Adrenal gland (tissue), 12 donors: ENCODE results near the gene TBC1D2B. TPM values are rescaled to one million over a fixed set of nuclear protein-coding genes. Genes with fewer than 3 reads are reported as not detected.
"Not testable (repeated sequence)": the region's sequence is repeated elsewhere in the genome, so short reads cannot be mapped to it uniquely, and the experiment has no call there.

Source experiments
- DNase-seq, 7 donors: peaks; one replicate each; pipeline ENCODE4 v3.0.0-alpha.2; 2019 to 2020
- H3K27ac ChIP-seq, 5 donors: fragments of 200-600 bp; sonication (generic) in 4 of 5; 1 replicate in 3 of 5; 2 replicates in 2 of 5; pipeline versions ENCODE4 v1.5.1 to v1.8.0; 2016 to 2020; ENCODE audit warnings: mild to moderate bottlenecking in 1 of 5
- H3K27me3 ChIP-seq: fragments of 200-600 bp; 2 replicates; pipeline ENCODE4 v1.8.0; 2021
- H3K36me3 ChIP-seq, 2 donors: fragments of 200-600 bp; replicated peaks in 1 of 2; 1 replicate in 1 of 2; 2 replicates in 1 of 2; pipeline versions ENCODE4 v1.5.1 to v1.8.0; 2018 to 2022
- H3K4me1 ChIP-seq, 2 donors: fragments of 200-600 bp; replicated peaks in 1 of 2; 1 replicate in 1 of 2; 2 replicates in 1 of 2; pipeline versions ENCODE4 v1.5.1 to v1.8.0; 2018 to 2021
- H3K4me3 ChIP-seq, 4 donors: fragments of 200-600 bp; sonication (generic) in 3 of 4; one replicate each; pipeline ENCODE4 v1.5.1; 2016 to 2018
- H3K9me3 ChIP-seq, 3 donors: fragments of 200-600 bp; sonication (generic) in 1 of 3; replicated peaks in 1 of 3; 1 replicate in 2 of 3; 2 replicates in 1 of 3; pipeline versions ENCODE4 v1.5.1 to v1.8.0; 2016 to 2021
- CTCF ChIP-seq, 6 experiments: fragments of 450-650 bp in 4 of 6; fragments of 200-600 bp in 2 of 6; sonication (generic) in 1 of 6; IDR thresholded peaks; 1 replicate in 5 of 6; 2 replicates in 1 of 6; pipeline versions ENCODE4 v1.5.1 to v1.8.0; 2016 to 2021; ENCODE audit warnings: antibody characterized with exemption in 6 of 6, mild to moderate bottlenecking in 2 of 6, moderate library complexity in 1 of 6
- POLR2A ChIP-seq, 2 donors: fragments of 450-650 bp; IDR thresholded peaks; one replicate each; pipeline ENCODE4 v1.6.1; 2017; ENCODE audit warnings: antibody characterized with exemption in 2 of 2, mild to moderate bottlenecking in 2 of 2, moderate library complexity in 1 of 2
- WGBS, 4 donors: extraction: QIAGEN DNeasy Blood & Tissue Kit in 2 of 4; methylation state at CpG; one replicate each; pipeline versions ENCODE4 v1.1.5 to v1.1.7; 2013 to 2017; 5-methylcytosine and 5-hydroxymethylcytosine counted together
- intact Hi-C, 2 donors: fragments of 100-400 bp; cut with DNase I; formaldehyde crosslinking; loops; one replicate each; pipeline versions ENCODE4 v1.14.1 to v1.15.0; 2022 to 2023
- polyA plus RNA-seq, 3 donors: library from polyadenylated mRNA; stranded (reverse); fragments of 200-250 nt in 2 of 3; fragments of 350-450 nt in 1 of 3; fragmentation: Illumina TruSeq in 1 of 3; extraction: RNeasy Lipid Tissue Mini Kit (QIAGEN cat#74804) in 1 of 3; gene quantifications; one replicate each; pipeline ENCODE4 v1.2.3, GENCODE V29; 2013 to 2014
- total RNA-seq, 9 donors: library from RNA; depleted of rRNA in 4 of 9; stranded (reverse); fragments of >200 nt in 4 of 9; fragments of 120-200 nt in 1 of 9; fragmentation: NEBNext Ultra II Directional in 1 of 9; extraction: Animal tissue kit (Norgen Biotek cat#: 25700) in 1 of 9; gene quantifications; one replicate each; pipeline versions ENCODE4 v1.1.0 to v1.2.4, GENCODE V29; 2013 to 2023
- donor health status: healthy with polysubstance abuse.
- donor health status: Bipolar disorder and iron deficiency.
- donor health status: DM: yes; HTN: yes; CAD: no.
- donor health status: DM: no; HTN: no; CAD: no.
- donor health status: DM: no; HTN: no; CAD: no.
- donor health status: DM: yes; HTN: yes; CAD: no.

The TBC1D2B gene
- total and polyA plus RNA-seq, 12 donors: 16.3 to 95.0 (median 54.6) TPM

- H3K36me3 ChIP-seq, H3K9me3 ChIP-seq, intact Hi-C loops, H3K27me3 ChIP-seq, H3K4me3 ChIP-seq: not testable (repeated sequence)
- WGBS, 4 donors: 10 to 21% (median 14%) methylated on average over 4 to 9 of the region's 9 CpGs
- H3K4me1 ChIP-seq: peaks cover 42 to 50% of the 10 kb centered on the region in 2 donors
- peak overlapping the region in 4 of 5 donors; percentile 58 to 97 (median 82) for H3K27ac ChIP-seq
- peak in 1 of 2 donors; percentile 55 for TF ChIP-seq POLR2A (IDR thresholded peaks at IDR 0.05)
- peak; percentile 81 to 95 (median 90) for DNase-seq
These were observed 85.8 kb downstream of the TBC1D2B start for GRCh38 chr15:77991658-77992201.

DNA sequence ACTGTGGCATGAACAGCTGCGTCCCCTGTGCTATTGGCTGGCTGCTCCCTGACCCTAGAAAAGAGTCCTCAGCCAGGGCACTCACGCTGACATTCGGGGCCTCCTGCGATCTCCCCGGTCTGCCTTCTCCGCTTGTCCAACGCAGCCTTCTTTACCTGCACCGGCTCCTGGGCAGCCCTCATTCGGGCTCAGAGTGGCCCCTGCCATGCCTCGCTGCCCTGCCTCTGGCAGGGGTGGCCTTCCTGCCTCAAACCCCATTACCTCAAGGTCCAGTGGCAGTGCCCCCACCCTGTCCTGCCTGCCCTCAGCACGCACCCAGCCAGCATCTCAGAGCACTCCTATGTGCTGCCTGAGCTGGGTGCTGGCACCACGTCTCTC lies 86.5 kb downstream of the TBC1D2B start:
- H3K4me1 ChIP-seq: peaks cover 42 to 50% of the 10 kb centered on the region in 2 donors
- 58 to 83% (median 76%) methylated on average over 4 to 12 of the region's 12 CpGs for WGBS, 4 donors

GRCh38 chr15:77989296-77990143 lies 88.0 kb downstream of the TBC1D2B start:
- TF ChIP-seq POLR2A (IDR thresholded peaks at IDR 0.05) (no peak), CTCF (IDR thresholded peaks at IDR 0.05) (no peak)
- Histone ChIP-seq H3K4me3 (no peak overlapping the region), H3K9me3 (no peaks in the 10 kb centered on the region), H3K36me3 (no peaks in the 10 kb centered on the region), H3K4me1 (peaks cover 38 to 43% of the 10 kb centered on the region in 2 donors), H3K27me3 (no peaks in the 10 kb centered on the region), H3K27ac (peak overlapping the region in 2 of 5 donors; percentile 44 to 97)
- intact Hi-C loops: no loop called here
- WGBS, 4 donors: 63 to 80% (median 77%) methylated on average over 5 to 21 of the region's 22 CpGs
- peak in 1 of 7 donors; percentile 43 for DNase-seq

More for the DNA sequence above, 86.5 kb downstream of the TBC1D2B start:
- H3K9me3 ChIP-seq: no peaks in the 10 kb centered on the region
- no peak for DNase-seq
- peak overlapping the region in 4 of 5 donors; percentile 58 to 97 (median 82) for H3K27ac ChIP-seq
- H3K36me3 ChIP-seq: no peaks in the 10 kb centered on the region
- no peak overlapping the region for H3K4me3 ChIP-seq
- TF ChIP-seq CTCF (IDR thresholded peaks at IDR 0.05) (no peak), POLR2A (IDR thresholded peaks at IDR 0.05) (no peak)
- H3K27me3 ChIP-seq: no peaks in the 10 kb centered on the region
- intact Hi-C loops: no loop called here

GRCh38 chr15:77988347-77989295 lies 88.9 kb downstream of the TBC1D2B start:
- no peak overlapping the region for H3K4me3 ChIP-seq
- no peak overlapping the region for H3K27ac ChIP-seq
- WGBS, 4 donors: 68 to 78% (median 74%) methylated on average over 13 to 34 of the region's 34 CpGs
- no peaks in the 10 kb centered on the region for H3K27me3 ChIP-seq
- peaks cover 31 to 35% of the 10 kb centered on the region in 2 donors for H3K4me1 ChIP-seq
- no peaks in the 10 kb centered on the region for H3K36me3 ChIP-seq
- no peaks in the 10 kb centered on the region for H3K9me3 ChIP-seq
- DNase-seq: peak in 2 of 7 donors; percentile 25 to 52
- intact Hi-C loops: no loop called here
- no peak for TF ChIP-seq CTCF (IDR thresholded peaks at IDR 0.05)
- TF ChIP-seq POLR2A (IDR thresholded peaks at IDR 0.05): no peak

GRCh38 chr15:77987765-77988136 lies 89.8 kb downstream of the TBC1D2B start:
- H3K27me3 ChIP-seq, intact Hi-C loops, DNase-seq, H3K36me3 ChIP-seq, H3K4me3 ChIP-seq, H3K9me3 ChIP-seq, H3K27ac ChIP-seq: not testable (repeated sequence)
- H3K4me1 ChIP-seq: peaks cover 23 to 29% of the 10 kb centered on the region in 2 donors
- 82 to 89% (median 86%) methylated on average over 4 to 15 of the region's 15 CpGs; no CpG with 5 or more reads in 1 of the 4 donors for WGBS, 4 donors
